PC-9 (cell line): Measurements from ENCODE around the gene METRN.

Source experiments
- CTCF ChIP-seq: fragments of 200-600 bp; sonication (generic); conservative IDR thresholded peaks from 2 replicates; pipeline ENCODE4 v1.6.1; 2017; ENCODE audit warnings: mixed run types, antibody characterized with exemption, mild to moderate bottlenecking, moderate library complexity
- EZH2 ChIP-seq: fragments of 200-600 bp; sonication (generic); IDR thresholded peaks from 2 replicates; pipeline ENCODE4 v1.8.0; 2017; ENCODE audit warnings: antibody characterized with exemption, low read depth

- no peak for TF ChIP-seq CTCF
- no peak for TF ChIP-seq EZH2
Measured at GRCh38 chr16:747978-748746, 33.2 kb downstream of the METRN start.
